Lower leg skin (tissue), 4 donors: ENCODE results near the gene PCDHA4. TPM values are rescaled to one million over a fixed set of nuclear protein-coding genes. Genes with fewer than 3 reads are reported as not detected.

Experiments
- DNase-seq, 2 donors: peaks; one replicate each; pipeline ENCODE4 v3.0.0-alpha.2; 2019; ENCODE audit warnings: low spot score in 2 of 2
- H3K4me3 ChIP-seq: fragments of 200-600 bp; sonication (generic); 2 replicates; pipeline ENCODE4 v1.5.1; 2017; ENCODE audit warnings: mild to moderate bottlenecking, low read depth; ENCODE audit not compliant: poor library complexity, severe bottlenecking
- POLR2A ChIP-seq, 2 donors: fragments of 450-650 bp; IDR thresholded peaks; one replicate each; pipeline ENCODE4 v1.6.1; 2016 to 2017; ENCODE audit warnings: antibody characterized with exemption in 2 of 2, mild to moderate bottlenecking in 1 of 2, moderate library complexity in 1 of 2
- WGBS, 2 donors: methylation state at CpG; one replicate each; pipeline ENCODE4 v1.1.5; 2018; 5-methylcytosine and 5-hydroxymethylcytosine counted together
- intact Hi-C: fragments of 100-400 bp; cut with DNase I; formaldehyde crosslinking; loops from one replicate; pipeline ENCODE4 v1.15.0; 2023; ENCODE audit warnings: low total_unique reads
- total RNA-seq, 4 donors: library from RNA; depleted of rRNA; stranded (reverse); fragments of >200 nt; gene quantifications; one replicate each; pipeline ENCODE4 v1.1.0, GENCODE V29; 2016
- TF ChIP-seq, protein P1 (sequence below), 3 donors: fragments of 450-650 bp; IDR thresholded peaks; one replicate each; pipeline ENCODE4 v1.5.1; 2016; ENCODE audit warnings: antibody characterized with exemption in 3 of 3, mild to moderate bottlenecking in 3 of 3, moderate library complexity in 2 of 3

PCDHA4 gene
- total RNA-seq, 4 donors from 2014 or later = 0.08 to 0.58 (median 0.23) TPM; not detected in 1

DNA sequence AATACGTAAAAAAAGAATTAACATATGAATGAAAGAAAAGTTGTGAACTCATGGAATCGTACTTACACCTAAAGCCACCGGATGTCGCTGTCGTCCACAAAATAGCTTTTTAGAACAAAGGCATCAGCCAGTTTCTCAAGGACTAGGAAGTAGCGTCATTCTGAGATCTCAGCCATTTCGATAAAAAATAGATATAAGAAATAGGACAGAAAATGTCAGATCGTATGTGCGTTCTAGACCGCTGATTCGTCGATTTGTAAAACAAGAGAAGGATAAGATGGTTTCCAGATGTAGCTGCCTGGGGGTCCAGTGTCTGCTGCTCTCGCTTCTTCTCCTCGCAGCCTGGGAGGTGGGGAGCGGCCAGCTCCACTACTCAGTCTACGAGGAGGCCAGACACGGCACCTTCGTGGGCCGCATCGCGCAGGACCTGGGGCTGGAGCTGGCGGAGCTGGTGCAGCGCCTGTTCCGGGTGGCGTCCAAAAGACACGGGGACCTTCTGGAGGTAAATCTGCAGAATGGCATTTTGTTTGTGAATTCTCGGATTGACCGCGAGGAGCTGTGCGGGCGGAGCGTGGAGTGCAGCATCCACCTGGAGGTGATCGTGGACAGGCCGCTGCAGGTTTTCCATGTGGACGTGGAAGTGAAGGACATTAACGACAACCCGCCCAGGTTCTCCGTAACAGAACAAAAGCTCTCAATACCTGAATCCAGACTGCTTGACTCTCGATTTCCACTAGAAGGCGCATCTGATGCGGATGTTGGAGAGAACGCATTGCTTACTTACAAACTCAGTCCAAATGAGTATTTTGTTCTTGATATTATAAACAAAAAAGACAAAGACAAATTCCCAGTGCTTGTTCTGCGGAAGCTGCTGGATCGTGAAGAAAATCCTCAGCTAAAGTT, 49.2 kb downstream of the PCDHA4 start, which contains the start of gene PCDHA10:
Gene PCDHA10 (plus strand): TSS at position 126 of the 903 bp plus-strand sequence. CDS start 152 bp downstream, at position 278.
- H3K4me3 ChIP-seq = peak within 1 kb of the TSS; percentile 11
- 16 to 30% methylated on average over 43 to 44 of the region's 44 CpGs for WGBS, 2 donors
- intact Hi-C loops = no loop called here
- DNase-seq = no peak
- TF ChIP-seq, protein P1, sequence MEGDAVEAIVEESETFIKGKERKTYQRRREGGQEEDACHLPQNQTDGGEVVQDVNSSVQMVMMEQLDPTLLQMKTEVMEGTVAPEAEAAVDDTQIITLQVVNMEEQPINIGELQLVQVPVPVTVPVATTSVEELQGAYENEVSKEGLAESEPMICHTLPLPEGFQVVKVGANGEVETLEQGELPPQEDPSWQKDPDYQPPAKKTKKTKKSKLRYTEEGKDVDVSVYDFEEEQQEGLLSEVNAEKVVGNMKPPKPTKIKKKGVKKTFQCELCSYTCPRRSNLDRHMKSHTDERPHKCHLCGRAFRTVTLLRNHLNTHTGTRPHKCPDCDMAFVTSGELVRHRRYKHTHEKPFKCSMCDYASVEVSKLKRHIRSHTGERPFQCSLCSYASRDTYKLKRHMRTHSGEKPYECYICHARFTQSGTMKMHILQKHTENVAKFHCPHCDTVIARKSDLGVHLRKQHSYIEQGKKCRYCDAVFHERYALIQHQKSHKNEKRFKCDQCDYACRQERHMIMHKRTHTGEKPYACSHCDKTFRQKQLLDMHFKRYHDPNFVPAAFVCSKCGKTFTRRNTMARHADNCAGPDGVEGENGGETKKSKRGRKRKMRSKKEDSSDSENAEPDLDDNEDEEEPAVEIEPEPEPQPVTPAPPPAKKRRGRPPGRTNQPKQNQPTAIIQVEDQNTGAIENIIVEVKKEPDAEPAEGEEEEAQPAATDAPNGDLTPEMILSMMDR (IDR thresholded peaks at IDR 0.05) = no peak
- TF ChIP-seq POLR2A (IDR thresholded peaks at IDR 0.05) = no peak

DNA sequence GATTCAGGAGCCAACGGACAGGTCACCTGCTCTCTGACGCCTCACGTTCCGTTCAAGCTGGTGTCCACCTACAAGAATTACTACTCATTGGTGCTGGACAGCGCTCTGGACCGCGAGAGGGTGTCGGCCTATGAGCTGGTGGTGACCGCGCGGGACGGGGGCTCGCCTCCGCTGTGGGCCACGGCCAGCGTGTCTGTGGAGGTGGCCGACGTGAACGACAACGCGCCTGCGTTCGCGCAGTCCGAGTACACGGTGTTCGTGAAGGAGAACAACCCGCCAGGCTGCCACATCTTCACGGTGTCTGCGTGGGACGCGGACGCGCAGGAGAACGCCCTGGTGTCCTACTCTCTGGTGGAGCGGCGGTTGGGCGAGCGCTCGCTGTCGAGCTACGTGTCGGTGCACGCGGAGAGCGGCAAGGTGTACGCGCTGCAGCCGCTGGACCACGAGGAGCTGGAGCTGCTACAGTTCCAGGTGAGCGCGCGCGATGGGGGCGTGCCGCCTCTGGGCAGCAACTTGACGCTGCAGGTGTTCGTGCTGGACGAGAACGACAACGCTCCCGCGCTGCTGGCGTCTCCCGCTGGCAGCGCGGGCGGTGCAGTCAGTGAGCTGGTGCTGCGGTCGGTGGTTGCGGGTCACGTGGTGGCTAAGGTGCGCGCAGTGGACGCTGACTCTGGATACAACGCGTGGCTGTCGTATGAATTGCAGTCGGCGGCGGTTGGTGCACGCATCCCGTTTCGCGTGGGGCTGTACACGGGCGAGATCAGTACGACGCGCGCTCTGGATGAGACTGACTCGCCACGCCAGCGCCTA, 50.5 kb downstream of the PCDHA4 start:
- intact Hi-C loops = no loop called here
- TF ChIP-seq POLR2A (IDR thresholded peaks at IDR 0.05) = no peak
- TF ChIP-seq, protein P1 (IDR thresholded peaks at IDR 0.05) = no peak
- no peak for DNase-seq
- H3K4me3 ChIP-seq = no peak overlapping the region
- WGBS, 2 donors = 58 to 60% methylated on average over 79 to 92 of the region's 94 CpGs

DNA sequence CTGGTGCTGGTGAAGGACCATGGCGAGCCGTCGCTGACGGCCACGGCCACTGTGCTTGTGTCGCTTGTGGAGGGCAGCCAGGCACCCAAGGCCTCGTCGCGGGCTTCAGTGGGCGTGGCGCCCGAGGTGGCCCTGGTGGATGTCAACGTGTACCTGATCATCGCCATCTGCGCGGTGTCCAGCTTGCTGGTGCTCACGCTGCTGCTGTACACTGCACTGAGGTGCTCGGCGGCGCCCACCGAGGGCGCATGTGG, 51.0 kb downstream of the PCDHA4 start:
- no peak overlapping the region for H3K4me3 ChIP-seq
- DNase-seq = no peak
- TF ChIP-seq, protein P1 (IDR thresholded peaks at IDR 0.05) = no peak
- no peak for TF ChIP-seq POLR2A (IDR thresholded peaks at IDR 0.05)
- WGBS, 2 donors = 73 to 77% methylated on average over 6 to 12 of the region's 22 CpGs
- intact Hi-C loops = no loop called here

DNA sequence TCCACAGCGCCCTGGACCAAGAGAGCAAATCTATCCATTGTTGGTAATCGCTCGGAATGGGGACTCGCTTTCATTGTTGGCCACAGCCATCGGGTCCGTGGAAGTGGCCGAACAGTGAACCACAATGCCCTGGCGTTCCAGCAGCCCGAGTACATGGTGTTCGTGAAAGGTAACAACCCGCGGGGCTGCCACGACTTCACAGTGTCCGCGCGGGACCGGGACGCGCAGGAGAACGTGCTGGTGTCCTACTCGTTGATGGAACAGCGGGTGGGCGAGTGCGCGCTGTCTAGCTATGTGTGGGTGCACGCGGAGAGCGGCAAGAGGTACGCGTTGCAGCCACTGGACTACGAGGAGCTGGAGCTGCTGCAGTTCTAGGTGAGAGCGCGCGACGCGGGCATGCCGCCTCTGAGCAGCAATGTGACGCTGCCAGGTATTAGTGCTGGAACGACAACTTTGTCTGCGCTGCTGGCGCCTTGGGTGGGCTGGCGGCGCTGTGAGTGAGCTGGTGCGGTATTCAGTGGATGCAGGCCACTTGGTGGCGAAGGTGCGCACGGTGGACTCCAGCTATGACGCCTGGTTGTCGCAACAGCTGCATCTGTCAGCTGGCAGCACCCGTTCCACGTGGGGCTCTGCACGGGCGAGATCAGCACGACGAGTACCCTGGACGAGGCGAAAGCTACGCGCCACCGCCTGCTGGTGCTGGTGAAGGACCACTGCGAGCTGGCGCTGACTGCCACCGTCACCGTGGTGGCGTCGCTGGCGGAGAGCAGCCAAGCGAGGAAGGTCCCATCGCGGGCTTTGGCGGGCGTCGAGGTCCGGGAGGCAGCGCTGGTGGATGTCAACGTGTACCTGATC, 55.8 kb downstream of the PCDHA4 start:
- intact Hi-C loops = no loop called here
- no peak for DNase-seq
- no peak for TF ChIP-seq POLR2A (IDR thresholded peaks at IDR 0.05)
- TF ChIP-seq, protein P1 (IDR thresholded peaks at IDR 0.05) = no peak
- H3K4me3 ChIP-seq = no peak overlapping the region
- WGBS, 2 donors = 45 to 52% methylated on average over 52 to 75 of the region's 76 CpGs

Other genes with a start within 250 kb of the PCDHA4 start
- gene SRA1, start 249.6 kb upstream of the PCDHA4 start, total RNA-seq = 10 to 100 TPM; 11.4 to 23.9 (median 14.6) TPM
- 10 to 100 TPM; 14.0 to 23.7 (median 19.2) TPM for gene APBB3, start 242.5 kb upstream of the PCDHA4 start, total RNA-seq
- gene SLC35A4, start 242.2 kb upstream of the PCDHA4 start, total RNA-seq = 10 to 100 TPM; 59.7 to 86.4 (median 68.2) TPM
- 10 to 100 TPM; 14.9 to 22.1 (median 19.1) TPM for gene CD14, start 173.9 kb upstream of the PCDHA4 start, total RNA-seq
- gene TMCO6, start 167.6 kb upstream of the PCDHA4 start, total RNA-seq = 10 to 100 TPM; 60.3 to 99.8 (median 67.3) TPM
- gene NDUFA2, start 159.4 kb upstream of the PCDHA4 start, total RNA-seq = 10 to 100 TPM; 39.4 to 57.6 (median 45.8) TPM
- 100 to 1,000 TPM in 1 of 4 donors, 10 to 100 TPM in 3; 64.1 to 105 (median 94.8) TPM for gene IK, start 159.2 kb upstream of the PCDHA4 start, total RNA-seq
- gene WDR55, start 142.2 kb upstream of the PCDHA4 start, total RNA-seq = 10 to 100 TPM; 19.7 to 26.1 (median 21.4) TPM
- under 1 TPM; 0.49 to 0.94 (median 0.69) TPM for gene DND1, start 133.5 kb upstream of the PCDHA4 start, total RNA-seq
- 10 to 100 TPM; 71.9 to 90.6 (median 80.8) TPM for gene HARS1, start 115.7 kb upstream of the PCDHA4 start, total RNA-seq
- gene HARS2, start 115.6 kb upstream of the PCDHA4 start, total RNA-seq = 10 to 100 TPM; 17.4 to 37.2 (median 31.8) TPM
- gene ZMAT2, start 106.6 kb upstream of the PCDHA4 start, total RNA-seq = 10 to 100 TPM; 28.2 to 48.6 (median 41.2) TPM
- gene PCDHA1, start 20.9 kb upstream of the PCDHA4 start, total RNA-seq = not detected
- gene PCDHA2, start 12.2 kb upstream of the PCDHA4 start, total RNA-seq = not detected
- gene PCDHA3, start 6.0 kb upstream of the PCDHA4 start, total RNA-seq = under 1 TPM in 2 of 4 donors, not detected in 2; 0.05 to 0.13 TPM
- gene PCDHA5, start 14.5 kb downstream of the PCDHA4 start, total RNA-seq = under 1 TPM in 3 of 4 donors, not detected in 1; 0.05 to 0.19 (median 0.10) TPM
- gene PCDHA6, start 20.9 kb downstream of the PCDHA4 start, total RNA-seq = under 1 TPM in 2 of 4 donors, not detected in 2; 0.13 to 0.49 TPM
- gene PCDHA7, start 27.2 kb downstream of the PCDHA4 start, total RNA-seq = under 1 TPM in 1 of 4 donors, not detected in 3; 0.20 TPM
- gene PCDHA8, start 34.1 kb downstream of the PCDHA4 start, total RNA-seq = under 1 TPM in 1 of 4 donors, not detected in 3; 0.22 TPM
- under 1 TPM in 2 of 4 donors, not detected in 2; 0.06 to 0.07 TPM for gene PCDHA9, start 41.3 kb downstream of the PCDHA4 start, total RNA-seq
- 1 to 10 TPM in 1 of 4 donors, under 1 TPM in 3; 0.08 to 1.0 (median 0.55) TPM for gene PCDHA10, start 48.8 kb downstream of the PCDHA4 start, total RNA-seq
- under 1 TPM in 3 of 4 donors, not detected in 1; 0.17 to 0.94 (median 0.34) TPM for gene PCDHA11, start 61.9 kb downstream of the PCDHA4 start, total RNA-seq
- under 1 TPM in 3 of 4 donors, not detected in 1; 0.04 to 0.39 (median 0.25) TPM for gene PCDHA12, start 68.2 kb downstream of the PCDHA4 start, total RNA-seq
- gene PCDHA13, start 75.1 kb downstream of the PCDHA4 start, total RNA-seq = under 1 TPM in 3 of 4 donors, not detected in 1; 0.16 to 0.34 (median 0.30) TPM
- under 1 TPM in 2 of 4 donors, not detected in 2; 0.16 to 0.17 TPM for gene PCDHAC1, start 119.2 kb downstream of the PCDHA4 start, total RNA-seq
- under 1 TPM in 3 of 4 donors, not detected in 1; 0.21 to 0.29 (median 0.27) TPM for gene PCDHAC2, start 159.4 kb downstream of the PCDHA4 start, total RNA-seq
- gene PCDHB1, start 244.3 kb downstream of the PCDHA4 start, total RNA-seq = not detected